ENCODE measurements around the gene CPT1B. TPM values are rescaled to one million over a fixed set of nuclear protein-coding genes. Genes with fewer than 3 reads are reported as not detected.
A peak's percentile ranks its signal among the peaks of the same experiment; 100 is the strongest.
"Not testable (repeated sequence)": the region's sequence is repeated elsewhere in the genome, so short reads cannot be mapped to it uniquely, and the experiment has no call there.

CPT1B gene
- total and polyA plus RNA-seq, 4 donors = 8.2 to 30.1 (median 17.8) TPM

DNA sequence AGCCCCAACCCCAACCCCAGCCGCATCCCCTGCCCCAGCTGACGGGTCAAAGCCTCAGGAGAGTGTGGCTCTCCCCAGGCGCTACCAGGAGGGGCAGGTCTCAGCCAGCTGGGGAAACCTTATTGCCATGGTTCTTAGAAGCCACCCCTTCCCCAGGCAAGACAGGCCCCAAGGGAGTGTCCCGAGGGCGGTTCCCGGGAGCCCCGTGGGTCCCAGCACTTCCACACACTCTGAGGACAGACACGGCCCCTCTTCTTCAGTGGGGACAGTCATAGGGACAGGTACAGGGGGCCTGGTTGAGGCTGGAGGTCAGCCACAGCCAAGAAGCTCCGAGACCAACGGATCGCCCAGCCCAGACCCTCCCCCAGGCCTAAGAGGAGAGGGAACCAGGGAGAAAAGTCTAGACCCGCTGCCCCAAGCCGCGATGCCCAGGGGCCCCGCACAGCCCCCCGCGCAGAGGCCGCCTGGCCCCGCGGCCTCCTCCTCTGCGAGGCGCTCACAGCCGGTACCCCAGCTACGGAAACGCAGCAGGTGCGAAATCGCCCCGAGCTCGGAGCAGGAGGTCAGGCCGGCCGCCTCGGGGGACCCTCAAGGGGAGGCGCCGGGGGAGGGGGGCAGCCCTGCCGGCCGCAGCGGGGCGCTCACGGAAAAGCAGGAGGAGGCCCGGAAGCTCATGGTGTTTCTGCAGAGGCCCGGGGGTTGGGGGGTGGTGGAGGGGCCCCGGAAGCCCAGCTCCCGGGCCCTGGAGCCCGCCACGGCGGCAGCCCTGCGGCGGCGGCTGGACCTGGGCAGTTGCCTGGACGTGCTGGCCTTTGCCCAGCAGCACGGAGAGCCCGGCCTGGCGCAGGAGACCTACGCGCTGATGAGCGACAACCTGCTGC lies 29.9 kb downstream of the CPT1B start:
- no peaks in the 10 kb centered on the region for H3K36me3 ChIP-seq (ENCODE audit: control insufficient read depth, insufficient read depth, low read length)
- no peak overlapping the region for H3K27ac ChIP-seq (ENCODE audit: low read depth, low read length)
- 4% methylated on average over 52 of the region's 56 CpGs for WGBS (ENCODE audit: insufficient coverage)
- peak in 1 of 6 donors; percentile 4 for DNase-seq (ENCODE audit: low read depth in 4 of 6, low spot score in 6 of 6)
- peaks cover 11% of the 10 kb centered on the region for H3K4me1 ChIP-seq (ENCODE audit: control insufficient read depth, insufficient read depth, low read length)
- H3K9me3 ChIP-seq (ENCODE audit: control insufficient read depth, insufficient read depth, low read length) = no peaks in the 10 kb centered on the region
- H3K27me3 ChIP-seq (ENCODE audit: control insufficient read depth, insufficient read depth, low read length) = peaks cover 58% of the 10 kb centered on the region
- no peak overlapping the region for H3K4me3 ChIP-seq (ENCODE audit: low read depth, low read length)

GRCh38 chr22:50547263-50547985 lies 30.8 kb downstream of the CPT1B start:
- Histone ChIP-seq H3K36me3 (ENCODE audit: control insufficient read depth, insufficient read depth, low read length) (no peaks in the 10 kb centered on the region), H3K27me3 (ENCODE audit: control insufficient read depth, insufficient read depth, low read length) (peaks cover 62% of the 10 kb centered on the region), H3K27ac (ENCODE audit: low read depth, low read length) (no peak overlapping the region), H3K4me1 (ENCODE audit: control insufficient read depth, insufficient read depth, low read length) (peaks cover 11% of the 10 kb centered on the region), H3K9me3 (ENCODE audit: control insufficient read depth, insufficient read depth, low read length) (no peaks in the 10 kb centered on the region), H3K4me3 (ENCODE audit: low read depth, low read length) (no peak overlapping the region)
- WGBS (ENCODE audit: insufficient coverage) = 14% methylated on average over 35 of the region's 35 CpGs
- DNase-seq (ENCODE audit: low read depth in 4 of 6, low spot score in 6 of 6) = no peak

GRCh38 chr22:50546326-50547262 lies 31.6 kb downstream of the CPT1B start:
- DNase-seq (ENCODE audit: low read depth in 4 of 6, low spot score in 6 of 6) = no peak
- WGBS (ENCODE audit: insufficient coverage) = 49% methylated on average over 74 of the region's 78 CpGs
- Histone ChIP-seq H3K4me3 (ENCODE audit: low read depth, low read length) (no peak overlapping the region), H3K9me3 (ENCODE audit: control insufficient read depth, insufficient read depth, low read length) (no peaks in the 10 kb centered on the region), H3K4me1 (ENCODE audit: control insufficient read depth, insufficient read depth, low read length) (peaks cover 11% of the 10 kb centered on the region), H3K27me3 (ENCODE audit: control insufficient read depth, insufficient read depth, low read length) (peaks cover 64% of the 10 kb centered on the region), H3K27ac (ENCODE audit: low read depth, low read length) (no peak overlapping the region), H3K36me3 (ENCODE audit: control insufficient read depth, insufficient read depth, low read length) (no peaks in the 10 kb centered on the region)

- WGBS (ENCODE audit: insufficient coverage) = 76% methylated on average over 9 of the region's 10 CpGs
- Histone ChIP-seq H3K9me3 (ENCODE audit: control insufficient read depth, insufficient read depth, low read length) (no peaks in the 10 kb centered on the region), H3K4me3 (ENCODE audit: low read depth, low read length) (no peak within 1 kb of the TSS), H3K36me3 (ENCODE audit: control insufficient read depth, insufficient read depth, low read length) (no peaks in the 10 kb centered on the region), H3K4me1 (ENCODE audit: control insufficient read depth, insufficient read depth, low read length) (peaks cover 11% of the 10 kb centered on the region), H3K27ac (ENCODE audit: low read depth, low read length) (no peak within 1 kb of the TSS), H3K27me3 (ENCODE audit: control insufficient read depth, insufficient read depth, low read length) (peaks cover 64% of the 10 kb centered on the region)
- no peak for DNase-seq (ENCODE audit: low read depth in 4 of 6, low spot score in 6 of 6)
These were observed 32.5 kb downstream of the CPT1B start, which contains the start of gene KLHDC7B for GRCh38 chr22:50545522-50546325. Gene KLHDC7B, plus strand, starts transcription at chr22:50545899. Its CDS starts 345 bp downstream, at chr22:50546244.

DNA sequence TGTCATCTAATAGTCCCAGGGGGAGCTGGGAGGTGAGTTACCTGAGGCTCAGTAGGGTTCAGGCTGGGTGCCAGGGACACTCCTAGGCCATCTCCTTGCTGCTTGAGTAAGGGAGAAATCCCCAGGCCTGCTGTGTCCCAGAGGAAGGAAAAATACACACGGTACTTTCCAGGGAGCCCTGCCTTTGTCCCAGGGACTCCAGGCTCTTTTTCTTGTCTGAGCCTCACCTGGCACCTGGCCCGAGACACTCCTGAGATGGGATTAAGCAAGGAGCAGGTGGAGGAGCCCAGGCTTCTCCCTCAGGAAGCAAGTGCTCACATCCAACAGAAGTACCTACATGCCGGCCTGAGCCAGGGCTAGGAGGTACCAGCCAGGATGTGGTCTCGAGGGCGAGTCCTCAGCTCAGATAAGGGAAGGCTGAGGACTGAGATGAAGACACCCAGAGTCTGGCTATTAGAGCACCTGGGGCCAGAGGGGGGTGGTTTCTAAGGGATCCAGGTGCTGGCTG lies 33.4 kb downstream of the CPT1B start:
- WGBS (ENCODE audit: insufficient coverage) = 88% methylated on average over 5 of the region's 5 CpGs
- Histone ChIP-seq H3K27me3 (ENCODE audit: control insufficient read depth, insufficient read depth, low read length) (peaks cover 63% of the 10 kb centered on the region), H3K9me3 (ENCODE audit: control insufficient read depth, insufficient read depth, low read length) (no peaks in the 10 kb centered on the region), H3K4me1 (ENCODE audit: control insufficient read depth, insufficient read depth, low read length) (peaks cover 11% of the 10 kb centered on the region), H3K36me3 (ENCODE audit: control insufficient read depth, insufficient read depth, low read length) (no peaks in the 10 kb centered on the region), H3K4me3 (ENCODE audit: low read depth, low read length) (no peak overlapping the region), H3K27ac (ENCODE audit: low read depth, low read length) (no peak overlapping the region)
- no peak for DNase-seq (ENCODE audit: low read depth in 4 of 6, low spot score in 6 of 6)

DNA sequence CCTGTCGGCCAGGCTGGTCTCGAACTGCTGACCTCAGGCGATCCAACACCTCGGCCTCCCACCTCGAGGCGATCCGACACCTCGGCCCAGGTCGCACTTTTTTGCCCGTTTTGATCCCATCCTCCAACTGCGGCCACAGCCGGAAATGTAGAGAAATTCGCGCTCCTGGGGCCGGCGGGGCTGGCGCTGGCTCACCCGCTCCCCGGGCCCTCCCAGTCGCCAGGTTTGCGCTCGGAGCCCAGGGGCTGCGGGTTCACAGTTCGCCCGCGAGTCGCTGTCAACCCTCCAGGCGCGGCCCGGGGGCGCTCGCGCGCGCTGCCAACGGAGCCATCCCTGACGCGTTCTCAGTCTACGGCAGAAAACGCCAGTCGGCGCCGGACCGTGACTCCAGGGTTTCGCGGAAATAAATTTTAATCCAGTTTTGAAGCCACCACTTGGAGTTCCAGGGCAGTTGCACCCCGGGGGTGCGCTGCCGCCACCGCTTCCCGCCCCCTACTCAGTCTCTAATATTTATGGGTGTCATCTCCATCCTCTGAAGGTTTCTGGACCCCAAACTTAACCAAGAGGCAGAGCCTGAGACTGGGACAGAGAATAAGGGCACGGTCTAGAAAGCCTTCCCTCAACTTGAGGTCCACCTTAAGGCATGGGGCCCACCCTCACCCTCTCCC lies 34.0 kb downstream of the CPT1B start:
- WGBS (ENCODE audit: insufficient coverage) = 4% methylated on average over 51 of the region's 52 CpGs
- peaks cover 11% of the 10 kb centered on the region for H3K4me1 ChIP-seq (ENCODE audit: control insufficient read depth, insufficient read depth, low read length)
- DNase-seq (ENCODE audit: low read depth in 4 of 6, low spot score in 6 of 6) = peak in 2 of 6 donors; percentile 71 to 77
- H3K36me3 ChIP-seq (ENCODE audit: control insufficient read depth, insufficient read depth, low read length) = no peaks in the 10 kb centered on the region
- no peak overlapping the region for H3K27ac ChIP-seq (ENCODE audit: low read depth, low read length)
- H3K9me3 ChIP-seq (ENCODE audit: control insufficient read depth, insufficient read depth, low read length) = no peaks in the 10 kb centered on the region
- no peak overlapping the region for H3K4me3 ChIP-seq (ENCODE audit: low read depth, low read length)
- peaks cover 57% of the 10 kb centered on the region for H3K27me3 ChIP-seq (ENCODE audit: control insufficient read depth, insufficient read depth, low read length)

- DNase-seq (ENCODE audit: low read depth in 4 of 6, low spot score in 6 of 6) = no peak
- H3K27ac ChIP-seq (ENCODE audit: low read depth, low read length) = no peak overlapping the region
- WGBS (ENCODE audit: insufficient coverage) = 92% methylated on average over 15 of the region's 19 CpGs
These were observed 35.8 kb downstream of the CPT1B start for GRCh38 chr22:50542416-50542927.

GRCh38 chr22:50541667-50542026 lies 36.6 kb downstream of the CPT1B start:
- peaks cover 11% of the 10 kb centered on the region for H3K4me1 ChIP-seq (ENCODE audit: control insufficient read depth, insufficient read depth, low read length)
- not testable (repeated sequence) for H3K36me3 ChIP-seq (ENCODE audit: control insufficient read depth, insufficient read depth, low read length); H3K27ac ChIP-seq (ENCODE audit: low read depth, low read length); H3K9me3 ChIP-seq (ENCODE audit: control insufficient read depth, insufficient read depth, low read length); H3K4me3 ChIP-seq (ENCODE audit: low read depth, low read length); DNase-seq (ENCODE audit: low read depth in 4 of 6, low spot score in 6 of 6)
- H3K27me3 ChIP-seq (ENCODE audit: control insufficient read depth, insufficient read depth, low read length) = peaks cover 42% of the 10 kb centered on the region
- 67% methylated on average over 2 of the region's 5 CpGs for WGBS (ENCODE audit: insufficient coverage)

More at GRCh38 chr22:50542416-50542927, 35.8 kb downstream of the CPT1B start:
- H3K4me3 ChIP-seq (ENCODE audit: low read depth, low read length) = no peak overlapping the region
- peaks cover 11% of the 10 kb centered on the region for H3K4me1 ChIP-seq (ENCODE audit: control insufficient read depth, insufficient read depth, low read length)
- no peaks in the 10 kb centered on the region for H3K36me3 ChIP-seq (ENCODE audit: control insufficient read depth, insufficient read depth, low read length)
- H3K9me3 ChIP-seq (ENCODE audit: control insufficient read depth, insufficient read depth, low read length) = no peaks in the 10 kb centered on the region
- peaks cover 45% of the 10 kb centered on the region for H3K27me3 ChIP-seq (ENCODE audit: control insufficient read depth, insufficient read depth, low read length)
